Measurements from ENCODE around the gene ATF7. TPM values are rescaled to one million over a fixed set of nuclear protein-coding genes. Genes with fewer than 3 reads are reported as not detected.

Gene ATF7
- total and polyA plus RNA-seq, 2 of the 13 experiments (the other 11 are each of a cell fraction or from before 2014, with no cell fraction given), result 9.6 to 16.2 TPM

DNA sequence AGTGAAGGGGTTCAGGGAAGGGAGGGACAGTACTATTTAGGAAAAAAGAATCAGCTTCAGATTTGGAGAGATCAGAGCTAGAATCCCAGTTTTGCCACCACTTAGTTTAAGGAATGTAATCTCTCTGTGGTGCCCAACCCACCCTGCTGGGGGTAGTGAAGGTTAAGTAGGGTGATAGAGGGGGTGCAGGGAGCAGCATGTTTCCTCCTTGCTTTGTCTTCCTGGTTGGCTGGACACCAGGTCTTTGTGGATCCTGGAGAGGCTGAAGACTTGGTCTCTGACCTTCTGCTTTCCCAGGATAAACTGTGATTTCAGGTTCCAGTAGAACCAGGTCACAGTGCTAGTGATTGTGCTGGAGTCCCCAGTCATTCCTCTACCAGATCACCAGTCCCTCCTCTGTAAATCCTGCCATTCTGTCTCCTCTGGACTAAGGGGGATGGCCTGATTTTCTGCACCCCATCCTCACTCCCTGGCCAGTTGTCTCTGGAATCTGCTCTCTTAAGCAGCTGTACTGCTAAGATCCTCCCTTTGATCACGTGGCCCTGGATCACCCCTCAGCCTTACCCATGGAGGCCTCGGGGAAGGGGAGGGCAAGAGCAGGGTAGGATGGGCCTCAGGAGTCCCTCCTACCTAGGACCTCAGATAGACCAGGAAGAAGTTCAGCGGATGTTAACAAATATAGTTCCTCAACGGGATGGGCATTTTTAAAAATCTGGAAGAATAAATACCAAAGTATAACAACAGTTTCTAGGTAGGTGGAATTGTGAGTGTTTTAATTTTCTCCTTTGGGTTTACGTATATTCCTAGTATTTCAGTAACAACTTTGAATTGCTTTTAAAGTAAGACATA, 130.1 kb downstream of the ATF7 start:
- H3K79me2 ChIP-seq (ENCODE audit: insufficient read depth, low read length), result no peaks in the 10 kb centered on the region
- peak; percentile 83 for FAIRE-seq
- H3K4me3 ChIP-seq (replicated peaks in 1 of 3; ENCODE audit: insufficient read depth in 1 of 3, low read depth in 2 of 3, low read length in 3 of 3), result peak overlapping the region in 1 of 3 experiments; percentile 29; a peak in 2 of 6 replicates
- H3K27ac ChIP-seq (ENCODE audit: extremely low read length, insufficient read depth, low read length), result no peak overlapping the region
- no peaks in the 10 kb centered on the region for H3K9me3 ChIP-seq (ENCODE audit: low read length)
- H3K4me1 ChIP-seq (ENCODE audit: insufficient read depth, low read length), result peaks cover 60% of the 10 kb centered on the region
- H3K4me2 ChIP-seq (ENCODE audit: low read depth, low read length), result peak overlapping the region; percentile 63
- 13% methylated on average over 5 of the region's 5 CpGs for WGBS (ENCODE audit: low lambda C conversion rate)
- no peak for ATAC-seq
- in situ Hi-C loops (cut with HindIII; ENCODE audit: extremely low pct_ligation_motif_present, low pct_unique_long_range_greater_than_20kb) (no loop called here), intact Hi-C loops (cut with micrococcal nuclease; ENCODE audit: unreplicated experiment) (no loop called here)
- POLR2A ChIA-PET, result interaction anchor here (1.3 to 2.6 kb wide), 2 partner anchors 19 to 117 kb away, joined by 4 to 6 read pairs; partner anchors contain the start of gene SP1
- H4K20me1 ChIP-seq (ENCODE audit: insufficient read depth, low read length), result no peaks in the 10 kb centered on the region
- H3K36me3 ChIP-seq (replicated peaks in 1 of 2; ENCODE audit: control insufficient read depth in 1 of 2, insufficient read depth in 2 of 2, low read length in 2 of 2), result no peaks in the 10 kb centered on the region
- H2AFZ ChIP-seq (ENCODE audit: low read length), result no peak overlapping the region
- no TSS peak for BruUV-seq (replicated peaks)
- no peaks in the 10 kb centered on the region; a peak in 1 of 5 replicates for H3K27me3 ChIP-seq (ENCODE audit: control insufficient read depth in 1 of 2, insufficient read depth in 2 of 2, low read length in 2 of 2)
- CTCF ChIA-PET (ENCODE audit: low intra/inter-chr PET ratio, low total read pairs), result no interaction called here
- no peak overlapping the region for H3K9ac ChIP-seq (ENCODE audit: insufficient read depth, low read depth, low read length)
- peak; percentile 63 for DNase-seq (ENCODE audit: low spot score)
- TF ChIP-seq ZNF547 (CRISPR knock-in tag; IDR thresholded peaks at IDR 0.05) (no peak), FOSL2 (CRISPR knock-in tag; IDR thresholded peaks at IDR 0.05) (no peak), RFXAP (CRISPR knock-in tag; IDR thresholded peaks at IDR 0.05; ENCODE audit: borderline replicate concordance) (0 out of 2 replicates have a peak, but pooled peaks have one; percentile 34), MEIS2 (CRISPR knock-in tag; IDR thresholded peaks at IDR 0.05) (no peak), ZNF883 (CRISPR knock-in tag; IDR thresholded peaks at IDR 0.05; ENCODE audit: not compliant biosample characterization) (peak; percentile 40), LCORL (IDR thresholded peaks at IDR 0.05) (no peak), LCORL (CRISPR knock-in tag; IDR thresholded peaks at IDR 0.05) (no peak), POLR2G (IDR thresholded peaks at IDR 0.05; ENCODE audit: low read depth, low read length) (0 out of 2 replicates have a peak, but pooled peaks have one; percentile 27), POLR2AphosphoS5 (IDR thresholded peaks at IDR 0.05; ENCODE audit: low read depth, low read length) (peak; percentile 36; the same call in 1 of the 2 replicates), PHF8 (CRISPR knock-in tag; IDR thresholded peaks at IDR 0.05) (no peak), DNMT1 (CRISPR knock-in tag; IDR thresholded peaks at IDR 0.05) (no peak), RNF2 (conservative IDR thresholded peaks at IDR 0.05; ENCODE audit: low read depth) (no peak), RAD51 (IDR thresholded peaks at IDR 0.05; ENCODE audit: borderline replicate concordance) (peak; percentile 52; the same call in 1 of the 2 replicates), ZNF12 (CRISPR knock-in tag; IDR thresholded peaks at IDR 0.05) (no peak)
- TF ChIP-seq, protein P1, sequence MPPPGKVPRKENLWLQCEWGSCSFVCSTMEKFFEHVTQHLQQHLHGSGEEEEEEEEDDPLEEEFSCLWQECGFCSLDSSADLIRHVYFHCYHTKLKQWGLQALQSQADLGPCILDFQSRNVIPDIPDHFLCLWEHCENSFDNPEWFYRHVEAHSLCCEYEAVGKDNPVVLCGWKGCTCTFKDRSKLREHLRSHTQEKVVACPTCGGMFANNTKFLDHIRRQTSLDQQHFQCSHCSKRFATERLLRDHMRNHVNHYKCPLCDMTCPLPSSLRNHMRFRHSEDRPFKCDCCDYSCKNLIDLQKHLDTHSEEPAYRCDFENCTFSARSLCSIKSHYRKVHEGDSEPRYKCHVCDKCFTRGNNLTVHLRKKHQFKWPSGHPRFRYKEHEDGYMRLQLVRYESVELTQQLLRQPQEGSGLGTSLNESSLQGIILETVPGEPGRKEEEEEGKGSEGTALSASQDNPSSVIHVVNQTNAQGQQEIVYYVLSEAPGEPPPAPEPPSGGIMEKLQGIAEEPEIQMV (CRISPR knock-in tag; IDR thresholded peaks at IDR 0.05; ENCODE audit: low read depth), result no peak
- TF ChIP-seq, protein P2, sequence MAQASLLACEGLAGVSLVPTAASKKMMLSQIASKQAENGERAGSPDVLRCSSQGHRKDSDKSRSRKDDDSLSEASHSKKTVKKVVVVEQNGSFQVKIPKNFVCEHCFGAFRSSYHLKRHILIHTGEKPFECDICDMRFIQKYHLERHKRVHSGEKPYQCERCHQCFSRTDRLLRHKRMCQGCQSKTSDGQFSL (CRISPR knock-in tag; IDR thresholded peaks at IDR 0.05), result no peak
- TF ChIP-seq, protein P3, sequence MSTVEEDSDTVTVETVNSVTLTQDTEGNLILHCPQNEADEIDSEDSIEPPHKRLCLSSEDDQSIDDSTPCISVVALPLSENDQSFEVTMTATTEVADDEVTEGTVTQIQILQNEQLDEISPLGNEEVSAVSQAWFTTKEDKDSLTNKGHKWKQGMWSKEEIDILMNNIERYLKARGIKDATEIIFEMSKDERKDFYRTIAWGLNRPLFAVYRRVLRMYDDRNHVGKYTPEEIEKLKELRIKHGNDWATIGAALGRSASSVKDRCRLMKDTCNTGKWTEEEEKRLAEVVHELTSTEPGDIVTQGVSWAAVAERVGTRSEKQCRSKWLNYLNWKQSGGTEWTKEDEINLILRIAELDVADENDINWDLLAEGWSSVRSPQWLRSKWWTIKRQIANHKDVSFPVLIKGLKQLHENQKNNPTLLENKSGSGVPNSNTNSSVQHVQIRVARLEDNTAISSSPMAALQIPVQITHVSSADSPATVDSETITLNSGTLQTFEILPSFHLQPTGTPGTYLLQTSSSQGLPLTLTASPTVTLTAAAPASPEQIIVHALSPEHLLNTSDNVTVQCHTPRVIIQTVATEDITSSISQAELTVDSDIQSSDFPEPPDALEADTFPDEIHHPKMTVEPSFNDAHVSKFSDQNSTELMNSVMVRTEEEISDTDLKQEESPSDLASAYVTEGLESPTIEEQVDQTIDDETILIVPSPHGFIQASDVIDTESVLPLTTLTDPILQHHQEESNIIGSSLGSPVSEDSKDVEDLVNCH (CRISPR knock-in tag; IDR thresholded peaks at IDR 0.05), result no peak
- TF ChIP-seq, protein P4, sequence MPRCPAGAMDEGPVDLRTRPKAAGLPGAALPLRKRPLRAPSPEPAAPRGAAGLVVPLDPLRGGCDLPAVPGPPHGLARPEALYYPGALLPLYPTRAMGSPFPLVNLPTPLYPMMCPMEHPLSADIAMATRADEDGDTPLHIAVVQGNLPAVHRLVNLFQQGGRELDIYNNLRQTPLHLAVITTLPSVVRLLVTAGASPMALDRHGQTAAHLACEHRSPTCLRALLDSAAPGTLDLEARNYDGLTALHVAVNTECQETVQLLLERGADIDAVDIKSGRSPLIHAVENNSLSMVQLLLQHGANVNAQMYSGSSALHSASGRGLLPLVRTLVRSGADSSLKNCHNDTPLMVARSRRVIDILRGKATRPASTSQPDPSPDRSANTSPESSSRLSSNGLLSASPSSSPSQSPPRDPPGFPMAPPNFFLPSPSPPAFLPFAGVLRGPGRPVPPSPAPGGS (CRISPR knock-in tag; IDR thresholded peaks at IDR 0.05), result 0 out of 2 replicates have a peak, but pooled peaks have one; percentile 30
- TF ChIP-seq, protein P5, sequence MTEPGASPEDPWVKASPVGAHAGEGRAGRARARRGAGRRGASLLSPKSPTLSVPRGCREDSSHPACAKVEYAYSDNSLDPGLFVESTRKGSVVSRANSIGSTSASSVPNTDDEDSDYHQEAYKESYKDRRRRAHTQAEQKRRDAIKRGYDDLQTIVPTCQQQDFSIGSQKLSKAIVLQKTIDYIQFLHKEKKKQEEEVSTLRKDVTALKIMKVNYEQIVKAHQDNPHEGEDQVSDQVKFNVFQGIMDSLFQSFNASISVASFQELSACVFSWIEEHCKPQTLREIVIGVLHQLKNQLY (CRISPR knock-in tag; IDR thresholded peaks at IDR 0.05), result peak; percentile 66; the same call in 1 of the 2 replicates

Measured in HepG2 (cell line).